ENCODE measurements around the gene CYREN.

DNA sequence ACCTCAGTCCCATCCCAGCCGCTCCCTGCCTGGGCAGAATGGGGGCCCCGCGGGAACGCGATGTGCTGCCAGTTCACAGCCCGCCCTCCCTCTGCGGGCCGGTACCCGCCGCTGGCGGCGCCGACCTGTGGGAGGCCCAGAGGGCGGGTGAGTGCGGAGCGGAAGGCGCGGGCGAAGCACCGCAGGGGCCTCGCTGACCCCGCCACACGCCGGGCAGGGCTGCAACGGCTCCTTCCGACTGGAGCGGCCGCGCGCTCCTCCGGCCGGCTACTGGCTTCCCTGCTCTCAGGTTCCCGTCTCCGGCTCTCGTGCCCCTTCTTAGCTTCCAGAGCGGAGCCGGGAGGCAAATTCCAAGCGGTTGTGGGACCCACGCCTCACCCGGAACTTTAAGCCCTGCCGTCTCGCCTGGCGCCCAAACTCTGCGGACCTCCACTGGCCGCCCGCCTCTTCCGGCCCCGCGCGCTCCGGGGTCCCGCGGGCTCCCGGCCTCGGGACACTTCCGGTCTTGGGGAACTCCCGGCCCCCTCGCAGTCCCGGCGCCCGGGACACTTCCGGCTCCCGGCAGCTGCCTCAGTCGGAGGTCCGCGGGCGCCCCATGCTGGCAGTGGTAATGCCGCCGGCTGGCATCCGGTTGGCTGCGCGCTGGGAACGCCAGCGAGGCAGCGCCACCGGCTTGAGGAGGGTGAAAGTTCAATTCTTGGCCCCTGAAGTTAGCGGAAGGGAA is at the start of gene CYREN:
- TF ChIP-seq, protein P1, sequence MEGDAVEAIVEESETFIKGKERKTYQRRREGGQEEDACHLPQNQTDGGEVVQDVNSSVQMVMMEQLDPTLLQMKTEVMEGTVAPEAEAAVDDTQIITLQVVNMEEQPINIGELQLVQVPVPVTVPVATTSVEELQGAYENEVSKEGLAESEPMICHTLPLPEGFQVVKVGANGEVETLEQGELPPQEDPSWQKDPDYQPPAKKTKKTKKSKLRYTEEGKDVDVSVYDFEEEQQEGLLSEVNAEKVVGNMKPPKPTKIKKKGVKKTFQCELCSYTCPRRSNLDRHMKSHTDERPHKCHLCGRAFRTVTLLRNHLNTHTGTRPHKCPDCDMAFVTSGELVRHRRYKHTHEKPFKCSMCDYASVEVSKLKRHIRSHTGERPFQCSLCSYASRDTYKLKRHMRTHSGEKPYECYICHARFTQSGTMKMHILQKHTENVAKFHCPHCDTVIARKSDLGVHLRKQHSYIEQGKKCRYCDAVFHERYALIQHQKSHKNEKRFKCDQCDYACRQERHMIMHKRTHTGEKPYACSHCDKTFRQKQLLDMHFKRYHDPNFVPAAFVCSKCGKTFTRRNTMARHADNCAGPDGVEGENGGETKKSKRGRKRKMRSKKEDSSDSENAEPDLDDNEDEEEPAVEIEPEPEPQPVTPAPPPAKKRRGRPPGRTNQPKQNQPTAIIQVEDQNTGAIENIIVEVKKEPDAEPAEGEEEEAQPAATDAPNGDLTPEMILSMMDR (IDR thresholded peaks at IDR 0.05) = peak in 5 of 6 experiments; percentile 32 to 76 (median 61)
- TF ChIP-seq POLR2A (IDR thresholded peaks at IDR 0.05) = peak in 1 of 2 donors; percentile 78

Data from thyroid gland (tissue), 4 donors.